OCI-LY1 (cell line): ENCODE results near the gene ADAMTS12.

Experiments
- H2AFZ ChIP-seq: fragments of 200-600 bp; sonication (generic), shearing (Covaris generic); 2 replicates; pipeline ENCODE4 v1.6.0; 2014; ENCODE audit warnings: antibody characterized with exemption, mild to moderate bottlenecking, low read length
- H3F3A ChIP-seq: fragments of 200-600 bp; sonication (generic), shearing (Covaris generic); 2 replicates; pipeline ENCODE4 v1.6.0; 2014; ENCODE audit warnings: mild to moderate bottlenecking, antibody characterized with exemption, low read length, moderate library complexity; ENCODE audit not compliant: insufficient read depth
- H3K27ac ChIP-seq: fragments of 200-600 bp; sonication (generic); 2 replicates; pipeline ENCODE4 v1.5.1; 2014; ENCODE audit warnings: low read length, mixed run types, mild to moderate bottlenecking, low read depth; ENCODE audit not compliant: poor library complexity, severe bottlenecking
- H3K27me3 ChIP-seq: fragments of 200-600 bp; sonication (generic); 2 replicates; pipeline ENCODE4 v1.6.0; 2014; ENCODE audit warnings: antibody characterized with exemption, mild to moderate bottlenecking, low read length, moderate library complexity; ENCODE audit not compliant: insufficient read depth
- H3K36me3 ChIP-seq: fragments of 200-600 bp; sonication (generic); 2 replicates; pipeline ENCODE4 v1.6.1; 2014; ENCODE audit warnings: mild to moderate bottlenecking, antibody characterized with exemption, low read length, moderate library complexity, mixed read lengths; ENCODE audit not compliant: insufficient read depth
- H3K4me1 ChIP-seq: fragments of 200-600 bp; sonication (generic); 2 replicates; pipeline ENCODE4 v1.5.1; 2014; ENCODE audit warnings: mild to moderate bottlenecking, low read length, moderate library complexity; ENCODE audit not compliant: insufficient read depth, severe bottlenecking
- H3K4me2 ChIP-seq: fragments of 200-600 bp; sonication (generic), shearing (Covaris generic); 2 replicates; pipeline ENCODE4 v1.6.1; 2014; ENCODE audit warnings: low read length
- H3K4me3 ChIP-seq: fragments of 200-600 bp; sonication (generic); 2 replicates; pipeline ENCODE4 v1.5.1; 2014; ENCODE audit warnings: low read length, low read depth, mild to moderate bottlenecking, mixed read lengths; ENCODE audit not compliant: poor library complexity, severe bottlenecking
- H3K79me2 ChIP-seq: fragments of 200-600 bp; shearing (Covaris generic); 2 replicates; pipeline ENCODE4 v1.6.1; 2016; ENCODE audit warnings: mixed run types, low read length, mixed read lengths; ENCODE audit not compliant: insufficient read depth
- H3K9ac ChIP-seq: fragments of 200-600 bp; sonication (generic), shearing (Covaris generic); 2 replicates; pipeline ENCODE4 v1.6.1; 2014; ENCODE audit warnings: mild to moderate bottlenecking, low read length, mixed read lengths
- H3K9me2 ChIP-seq: fragments of 200-600 bp; sonication (generic), shearing (Covaris generic); 2 replicates; pipeline ENCODE4 v1.6.1; 2014; ENCODE audit warnings: low read depth, mild to moderate bottlenecking, low read length, mixed read lengths
- H3K9me3 ChIP-seq: fragments of 200-600 bp; shearing (Covaris generic); 2 replicates; pipeline ENCODE4 v1.6.1; 2014; ENCODE audit warnings: low read length, mixed read lengths
- H4K20me1 ChIP-seq: fragments of 200-600 bp; sonication (generic), shearing (Covaris generic); 2 replicates; pipeline ENCODE4 v1.6.0; 2016; ENCODE audit warnings: mild to moderate bottlenecking, low read length; ENCODE audit not compliant: insufficient read depth
- EZH2 ChIP-seq: fragments of 200-600 bp; sonication (generic), shearing (Covaris generic); IDR thresholded peaks from 2 replicates; pipeline ENCODE4 v1.8.0; 2017; ENCODE audit warnings: borderline replicate concordance, mixed run types, mild to moderate bottlenecking, antibody characterized with exemption, low read length, moderate library complexity, mixed read lengths
- TF ChIP-seq, protein P1 (sequence below): fragments of 200-600 bp; sonication (generic), shearing (Covaris generic); IDR thresholded peaks from 2 replicates; pipeline ENCODE4 v1.5.1; 2017; ENCODE audit warnings: mild to moderate bottlenecking, antibody characterized with exemption, low read length, moderate library complexity, mixed read lengths

ADAMTS12 gene

DNA sequence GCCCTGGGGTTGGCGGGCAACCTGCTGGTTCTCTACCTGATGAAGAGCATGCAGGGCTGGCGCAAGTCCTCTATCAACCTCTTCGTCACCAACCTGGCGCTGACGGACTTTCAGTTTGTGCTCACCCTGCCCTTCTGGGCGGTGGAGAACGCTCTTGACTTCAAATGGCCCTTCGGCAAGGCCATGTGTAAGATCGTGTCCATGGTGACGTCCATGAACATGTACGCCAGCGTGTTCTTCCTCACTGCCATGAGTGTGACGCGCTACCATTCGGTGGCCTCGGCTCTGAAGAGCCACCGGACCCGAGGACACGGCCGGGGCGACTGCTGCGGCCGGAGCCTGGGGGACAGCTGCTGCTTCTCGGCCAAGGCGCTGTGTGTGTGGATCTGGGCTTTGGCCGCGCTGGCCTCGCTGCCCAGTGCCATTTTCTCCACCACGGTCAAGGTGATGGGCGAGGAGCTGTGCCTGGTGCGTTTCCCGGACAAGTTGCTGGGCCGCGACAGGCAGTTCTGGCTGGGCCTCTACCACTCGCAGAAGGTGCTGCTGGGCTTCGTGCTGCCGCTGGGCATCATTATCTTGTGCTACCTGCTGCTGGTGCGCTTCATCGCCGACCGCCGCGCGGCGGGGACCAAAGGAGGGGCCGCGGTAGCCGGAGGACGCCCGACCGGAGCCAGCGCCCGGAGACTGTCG, 45.4 kb upstream of the ADAMTS12 start:
- no peaks in the 10 kb centered on the region; the same call in 1 of the 2 replicates for H3K27me3 ChIP-seq
- H3K4me1 ChIP-seq = no peaks in the 10 kb centered on the region
- H3K27ac ChIP-seq = no peak overlapping the region
- no peaks in the 10 kb centered on the region for H3K9me2 ChIP-seq
- H3K4me2 ChIP-seq = no peak overlapping the region
- H3K4me3 ChIP-seq = no peak overlapping the region
- H3F3A ChIP-seq = no peaks in the 10 kb centered on the region
- no peaks in the 10 kb centered on the region for H4K20me1 ChIP-seq
- no peaks in the 10 kb centered on the region for H3K79me2 ChIP-seq
- no peaks in the 10 kb centered on the region for H3K36me3 ChIP-seq
- no peak for TF ChIP-seq EZH2
- TF ChIP-seq, protein P1, sequence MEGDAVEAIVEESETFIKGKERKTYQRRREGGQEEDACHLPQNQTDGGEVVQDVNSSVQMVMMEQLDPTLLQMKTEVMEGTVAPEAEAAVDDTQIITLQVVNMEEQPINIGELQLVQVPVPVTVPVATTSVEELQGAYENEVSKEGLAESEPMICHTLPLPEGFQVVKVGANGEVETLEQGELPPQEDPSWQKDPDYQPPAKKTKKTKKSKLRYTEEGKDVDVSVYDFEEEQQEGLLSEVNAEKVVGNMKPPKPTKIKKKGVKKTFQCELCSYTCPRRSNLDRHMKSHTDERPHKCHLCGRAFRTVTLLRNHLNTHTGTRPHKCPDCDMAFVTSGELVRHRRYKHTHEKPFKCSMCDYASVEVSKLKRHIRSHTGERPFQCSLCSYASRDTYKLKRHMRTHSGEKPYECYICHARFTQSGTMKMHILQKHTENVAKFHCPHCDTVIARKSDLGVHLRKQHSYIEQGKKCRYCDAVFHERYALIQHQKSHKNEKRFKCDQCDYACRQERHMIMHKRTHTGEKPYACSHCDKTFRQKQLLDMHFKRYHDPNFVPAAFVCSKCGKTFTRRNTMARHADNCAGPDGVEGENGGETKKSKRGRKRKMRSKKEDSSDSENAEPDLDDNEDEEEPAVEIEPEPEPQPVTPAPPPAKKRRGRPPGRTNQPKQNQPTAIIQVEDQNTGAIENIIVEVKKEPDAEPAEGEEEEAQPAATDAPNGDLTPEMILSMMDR = no peak
- no peaks in the 10 kb centered on the region for H3K9me3 ChIP-seq
- H3K9ac ChIP-seq = no peak overlapping the region
- no peak overlapping the region for H2AFZ ChIP-seq

DNA sequence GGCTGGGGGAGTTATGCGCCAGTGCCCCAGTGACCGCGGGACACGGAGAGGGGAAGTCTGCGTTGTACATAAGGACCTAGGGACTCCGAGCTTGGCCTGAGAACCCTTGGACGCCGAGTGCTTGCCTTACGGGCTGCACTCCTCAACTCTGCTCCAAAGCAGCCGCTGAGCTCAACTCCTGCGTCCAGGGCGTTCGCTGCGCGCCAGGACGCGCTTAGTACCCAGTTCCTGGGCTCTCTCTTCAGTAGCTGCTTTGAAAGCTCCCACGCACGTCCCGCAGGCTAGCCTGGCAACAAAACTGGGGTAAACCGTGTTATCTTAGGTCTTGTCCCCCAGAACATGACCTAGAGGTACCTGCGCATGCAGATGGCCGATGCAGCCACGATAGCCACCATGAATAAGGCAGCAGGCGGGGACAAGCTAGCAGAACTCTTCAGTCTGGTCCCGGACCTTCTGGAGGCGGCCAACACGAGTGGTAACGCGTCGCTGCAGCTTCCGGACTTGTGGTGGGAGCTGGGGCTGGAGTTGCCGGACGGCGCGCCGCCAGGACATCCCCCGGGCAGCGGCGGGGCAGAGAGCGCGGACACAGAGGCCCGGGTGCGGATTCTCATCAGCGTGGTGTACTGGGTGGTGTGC, 44.7 kb upstream of the ADAMTS12 start, which contains the start of gene RXFP3:
RXFP3 (plus strand) TSS at position 6 of the 636 bp plus-strand sequence; CDS start at position 361, 355 bp downstream.
- Histone ChIP-seq H3K36me3 (no peaks in the 10 kb centered on the region), H3K27ac (no peak within 1 kb of the TSS), H3K4me1 (no peaks in the 10 kb centered on the region), H4K20me1 (no peaks in the 10 kb centered on the region), H3K9ac (no peak within 1 kb of the TSS), H3K4me3 (no peak within 1 kb of the TSS), H3K9me3 (no peaks in the 10 kb centered on the region), H3K79me2 (no peaks in the 10 kb centered on the region), H3K9me2 (no peaks in the 10 kb centered on the region), H3K27me3 (no peaks in the 10 kb centered on the region; the same call in 1 of the 2 replicates), H3K4me2 (no peak within 1 kb of the TSS), H2AFZ (no peak within 1 kb of the TSS), H3F3A (no peaks in the 10 kb centered on the region)
- no peak for TF ChIP-seq EZH2
- TF ChIP-seq, protein P1 = no peak

DNA sequence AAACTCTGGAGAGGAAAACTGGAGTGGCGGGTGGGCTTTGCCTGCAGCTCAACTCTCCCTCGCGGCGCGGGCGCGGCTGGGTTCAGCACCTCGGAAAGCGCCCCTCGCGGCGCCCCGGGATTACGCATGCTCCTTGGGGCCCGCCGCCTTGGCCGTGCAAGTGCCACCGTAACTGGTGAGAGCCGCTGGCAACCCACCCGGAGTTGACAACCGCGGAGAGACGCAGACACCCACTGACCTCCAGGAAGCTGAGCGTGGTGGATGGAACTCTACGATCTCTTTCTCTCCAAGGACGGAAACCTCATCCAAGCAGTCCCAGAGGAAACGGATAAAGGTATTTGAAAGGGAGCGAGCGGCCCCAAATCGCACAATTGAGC, 44.2 kb upstream of the ADAMTS12 start:
- no peak overlapping the region for H3K4me2 ChIP-seq
- H3K9ac ChIP-seq = no peak overlapping the region
- H2AFZ ChIP-seq = no peak overlapping the region

More for the DNA sequence above, 44.2 kb upstream of the ADAMTS12 start:
- Histone ChIP-seq H3K27ac (no peak overlapping the region), H3K4me1 (no peaks in the 10 kb centered on the region), H3F3A (no peaks in the 10 kb centered on the region), H4K20me1 (no peaks in the 10 kb centered on the region), H3K9me3 (no peaks in the 10 kb centered on the region), H3K36me3 (no peaks in the 10 kb centered on the region), H3K27me3 (no peaks in the 10 kb centered on the region; the same call in 1 of the 2 replicates), H3K9me2 (no peaks in the 10 kb centered on the region), H3K79me2 (no peaks in the 10 kb centered on the region), H3K4me3 (no peak overlapping the region)
- TF ChIP-seq, protein P1 = no peak
- TF ChIP-seq EZH2 = no peak
